Right renal pelvis (tissue), 4 donors: ENCODE results near the gene DSTN. TPM values are rescaled to one million over a fixed set of nuclear protein-coding genes. Genes with fewer than 3 reads are reported as not detected.

Experiments
- DNase-seq, 4 donors: peaks; one replicate each; pipeline ENCODE4 v3.0.0-alpha.2; 2013; ENCODE audit warnings: low read depth in 4 of 4, low spot score in 3 of 4, missing footprints in 1 of 4
- polyA plus RNA-seq, 4 donors: library from polyadenylated mRNA; unstranded; fragments of 120-200 nt; gene quantifications; one replicate each; pipeline ENCODE4 v1.2.1, GENCODE V29; 2013; ENCODE audit not compliant: insufficient read length in 4 of 4

DSTN gene
- polyA plus RNA-seq, 4 donors = 393 to 465 (median 444) TPM

DNA sequence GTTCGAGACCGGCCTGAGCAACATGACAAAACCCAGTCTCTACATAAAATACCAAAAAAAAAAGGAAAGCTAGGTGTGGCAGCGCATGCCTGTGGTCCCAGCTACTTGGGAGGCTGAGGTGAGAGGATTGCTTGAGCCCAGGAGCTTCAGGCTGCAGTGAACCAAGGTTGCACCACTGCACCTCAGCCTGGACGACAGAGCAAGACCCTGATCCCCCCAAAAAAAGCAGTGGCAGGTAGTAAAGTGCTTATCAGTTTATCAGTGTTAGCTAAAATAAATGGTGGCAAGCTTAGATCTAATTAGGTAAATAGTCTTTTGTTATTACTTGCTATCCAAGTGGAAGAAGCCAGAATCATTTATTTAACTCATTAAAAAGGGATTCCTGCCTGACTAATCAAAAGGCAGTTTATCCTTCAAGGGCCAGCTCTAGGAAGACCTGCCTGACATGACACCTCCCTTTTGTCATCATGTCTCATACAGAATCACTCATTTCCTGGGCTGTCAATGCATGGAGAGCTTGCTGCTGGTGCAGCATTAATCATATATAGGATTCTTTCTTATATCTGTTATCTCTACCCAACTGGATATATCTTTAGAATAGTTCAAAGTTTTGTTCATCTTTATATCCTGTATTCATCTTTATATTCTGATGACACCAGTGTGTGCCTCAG lies 9.6 kb downstream of the DSTN start:
- DNase-seq = no peak

DNA sequence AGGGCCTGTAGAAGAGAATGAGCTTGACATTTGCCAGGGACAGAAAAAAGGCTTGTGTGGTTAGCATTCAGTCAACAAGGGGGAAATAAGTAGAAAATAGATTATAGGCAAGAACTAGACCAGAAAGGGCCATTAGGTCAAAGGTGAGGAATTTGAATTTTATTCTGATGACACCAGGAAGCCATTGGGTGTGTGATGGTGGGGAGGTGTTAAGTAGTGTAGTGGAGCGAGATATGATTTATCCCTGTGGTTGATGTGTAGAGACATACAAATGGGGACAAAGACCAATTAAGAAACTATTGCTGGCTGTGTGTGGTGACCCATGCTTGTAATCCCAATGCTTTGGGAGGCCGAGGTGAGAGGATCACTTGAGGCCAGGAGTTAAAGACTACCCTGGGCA lies 11.0 kb downstream of the DSTN start:
- DNase-seq = no peak

DNA sequence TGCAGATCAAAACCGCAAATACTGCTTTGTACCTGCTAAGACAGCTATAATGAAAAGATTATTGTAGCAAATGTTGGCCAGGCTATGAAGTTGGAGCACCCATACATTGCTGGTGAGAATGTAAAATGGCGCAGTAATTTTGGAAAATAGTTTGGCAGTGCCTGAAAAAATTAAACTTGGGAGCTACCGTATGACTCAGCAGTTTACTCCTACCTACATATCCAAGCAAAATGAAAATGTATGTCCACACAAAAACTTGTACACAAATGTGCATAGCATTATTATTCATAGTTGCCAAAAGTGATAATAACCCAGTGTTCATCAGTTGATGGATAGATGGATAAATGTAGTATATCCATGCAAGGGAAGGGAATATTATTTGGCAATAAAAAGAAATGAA lies 13.3 kb downstream of the DSTN start:
- DNase-seq = no peak

GRCh38 chr20:17584689-17585088 lies 14.8 kb downstream of the DSTN start:
- no peak for DNase-seq

- DNase-seq = no peak
Observed at GRCh38 chr20:17586250-17586649, 16.4 kb downstream of the DSTN start.

DNA sequence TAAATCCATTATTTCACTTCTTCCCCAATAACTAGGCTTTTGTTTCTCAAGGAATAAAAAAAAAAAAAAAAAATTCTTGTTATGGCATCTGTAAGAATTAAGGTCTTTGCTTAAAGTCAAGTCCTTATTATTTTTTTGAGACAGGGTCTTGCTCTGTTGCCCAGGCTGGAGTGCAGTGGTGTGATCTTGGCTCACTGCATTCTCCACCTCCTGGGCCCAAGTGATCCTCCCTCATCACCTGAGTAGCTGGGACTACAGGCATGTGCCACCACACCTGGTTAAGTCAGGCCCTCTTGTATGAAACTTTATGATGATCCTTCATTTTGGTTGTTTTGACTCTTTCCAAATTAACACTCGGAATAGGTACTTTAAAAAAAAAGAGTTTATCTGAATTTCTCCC lies 17.3 kb downstream of the DSTN start:
- no peak for DNase-seq

DNA sequence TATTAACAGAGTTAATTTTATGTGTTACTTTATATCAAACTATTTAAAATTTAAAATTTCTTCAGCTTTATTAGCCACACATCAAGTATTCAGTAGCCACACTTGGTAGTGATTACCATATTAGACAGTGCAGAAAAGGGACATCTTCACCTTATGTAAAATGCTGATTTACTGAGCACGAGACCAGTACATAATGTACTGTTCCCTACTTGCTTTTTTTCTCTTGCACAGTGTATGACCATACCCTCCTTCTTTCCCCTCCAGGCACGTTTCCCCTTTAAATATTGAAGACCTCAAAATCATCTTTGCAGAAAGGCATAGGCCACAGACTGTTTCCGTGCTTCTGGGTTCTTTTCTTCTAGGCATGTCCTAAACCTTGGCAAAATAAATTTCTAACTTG lies 17.9 kb downstream of the DSTN start:
- no peak for DNase-seq

- no peak for DNase-seq
Observed at GRCh38 chr20:17589161-17589834, 19.4 kb downstream of the DSTN start.

DNA sequence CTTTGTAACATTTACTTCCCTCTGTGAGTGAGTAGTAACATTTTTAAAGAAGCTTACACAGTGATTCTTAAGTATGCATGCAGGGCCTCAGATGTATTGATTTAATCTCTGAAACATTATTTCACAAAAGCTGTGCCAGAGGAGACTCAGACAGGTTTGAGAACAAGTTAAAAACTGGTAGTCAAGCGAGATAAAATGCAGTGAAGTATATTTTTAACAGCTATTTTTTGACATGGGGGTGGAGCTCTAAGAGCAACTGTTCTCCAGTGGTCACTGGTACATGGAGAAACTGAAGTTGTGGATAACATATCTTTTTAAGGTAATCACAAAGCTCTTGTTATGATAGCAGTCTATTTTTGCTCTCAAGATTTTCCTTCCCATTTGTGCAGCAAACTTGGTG lies 20.4 kb downstream of the DSTN start:
- DNase-seq = no peak

GRCh38 chr20:17593902-17594301 lies 24.0 kb downstream of the DSTN start:
- no peak for DNase-seq

DNA sequence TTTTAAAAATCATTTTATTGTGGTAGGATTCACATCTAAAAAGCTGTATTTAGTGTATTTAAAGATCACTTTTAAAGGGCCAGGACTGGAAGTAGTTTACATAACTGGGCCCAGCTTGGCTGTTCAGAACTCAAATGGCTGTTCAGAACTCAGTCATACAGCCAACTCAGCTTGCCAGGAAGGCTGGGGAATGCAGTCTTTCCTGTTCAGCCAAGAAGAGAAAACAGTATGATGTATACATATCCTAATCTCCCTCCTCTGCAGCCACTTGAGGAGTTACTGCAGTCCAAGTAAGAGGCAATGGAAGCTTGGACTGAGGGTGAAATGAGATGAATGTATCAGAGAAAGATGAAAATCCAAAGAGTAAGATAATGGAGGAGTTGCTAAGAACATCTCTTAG lies 24.6 kb downstream of the DSTN start:
- peak in 1 of 4 donors; percentile 44 for DNase-seq

- DNase-seq = no peak
Observed at GRCh38 chr20:17595856-17596255, 26.0 kb downstream of the DSTN start.

DNA sequence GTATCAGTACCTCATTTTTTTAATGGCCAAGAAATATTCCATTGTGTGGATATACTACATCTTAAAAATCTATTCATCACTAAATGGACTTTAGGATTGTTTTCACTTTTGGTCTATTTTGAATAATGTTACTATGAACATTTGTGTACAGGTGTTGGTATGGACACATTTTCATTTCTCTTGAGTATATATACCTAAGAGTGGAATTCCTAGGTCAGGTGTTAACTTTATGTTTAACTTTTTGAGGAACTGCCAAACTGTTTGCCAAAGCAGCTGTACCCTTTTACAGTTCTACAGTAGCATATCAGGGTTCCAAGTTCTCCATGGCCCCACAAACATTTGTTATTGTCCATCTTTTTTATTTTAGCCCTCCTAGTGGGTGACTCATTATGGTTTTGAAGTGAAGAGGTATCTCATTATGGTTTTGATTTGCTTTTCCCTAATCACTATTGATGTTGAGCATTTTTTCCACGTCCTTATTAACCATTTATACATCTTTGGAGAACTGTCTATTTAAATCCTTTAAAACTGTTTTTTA lies 28.2 kb downstream of the DSTN start:
- DNase-seq = no peak

- DNase-seq = no peak
Observed at GRCh38 chr20:17601957-17602356, 32.1 kb downstream of the DSTN start.

GRCh38 chr20:17602493-17602892 lies 32.6 kb downstream of the DSTN start:
- no peak for DNase-seq

DNA sequence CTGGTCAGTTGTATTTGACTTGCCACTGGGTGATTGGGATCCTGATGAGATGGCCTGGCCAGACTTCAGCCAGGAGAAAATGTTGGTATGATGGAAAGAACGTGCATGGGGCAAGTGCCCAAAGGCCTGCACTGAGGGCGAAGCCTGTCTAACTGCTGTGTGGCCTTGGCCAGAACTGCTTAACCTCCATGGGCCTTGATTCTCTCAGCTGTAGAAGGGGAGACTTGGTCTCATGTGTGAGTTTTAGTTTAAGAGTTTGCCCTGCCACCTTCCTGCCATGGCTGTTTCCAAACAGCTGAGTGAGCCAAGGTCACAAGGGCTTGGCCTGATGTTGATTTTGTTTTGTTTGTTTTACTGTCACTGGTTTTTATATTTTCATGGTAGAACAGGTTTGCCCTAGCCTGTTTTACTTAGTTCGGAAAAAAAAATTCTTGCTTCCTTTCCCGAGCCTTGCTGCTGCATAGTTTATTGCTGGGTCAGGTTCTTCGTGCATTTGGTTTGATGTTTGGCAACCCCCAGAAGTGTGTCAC lies 35.3 kb downstream of the DSTN start:
- no peak for DNase-seq

DNA sequence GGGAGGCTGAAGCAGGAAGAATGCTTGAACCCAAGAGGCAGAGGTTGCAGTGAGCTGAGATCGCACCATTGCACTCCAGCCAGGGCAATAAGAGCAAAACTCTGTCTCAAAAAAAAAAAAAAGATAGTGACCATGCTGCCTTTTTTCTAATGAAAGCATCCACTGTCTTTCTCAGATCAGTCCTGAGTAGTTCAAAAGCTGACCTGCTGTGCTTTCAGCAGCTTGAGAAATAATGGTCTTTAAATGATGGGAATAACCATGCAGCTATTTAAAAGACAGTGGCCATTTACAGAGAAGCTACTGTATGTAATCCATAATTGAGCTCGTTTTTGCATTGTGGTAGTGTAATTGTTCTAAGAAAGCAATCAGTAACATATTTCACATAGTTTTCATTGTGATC lies 36.1 kb downstream of the DSTN start:
- DNase-seq = no peak

GRCh38 chr20:17608701-17609497 lies 39.0 kb downstream of the DSTN start:
- no peak for DNase-seq

DNA sequence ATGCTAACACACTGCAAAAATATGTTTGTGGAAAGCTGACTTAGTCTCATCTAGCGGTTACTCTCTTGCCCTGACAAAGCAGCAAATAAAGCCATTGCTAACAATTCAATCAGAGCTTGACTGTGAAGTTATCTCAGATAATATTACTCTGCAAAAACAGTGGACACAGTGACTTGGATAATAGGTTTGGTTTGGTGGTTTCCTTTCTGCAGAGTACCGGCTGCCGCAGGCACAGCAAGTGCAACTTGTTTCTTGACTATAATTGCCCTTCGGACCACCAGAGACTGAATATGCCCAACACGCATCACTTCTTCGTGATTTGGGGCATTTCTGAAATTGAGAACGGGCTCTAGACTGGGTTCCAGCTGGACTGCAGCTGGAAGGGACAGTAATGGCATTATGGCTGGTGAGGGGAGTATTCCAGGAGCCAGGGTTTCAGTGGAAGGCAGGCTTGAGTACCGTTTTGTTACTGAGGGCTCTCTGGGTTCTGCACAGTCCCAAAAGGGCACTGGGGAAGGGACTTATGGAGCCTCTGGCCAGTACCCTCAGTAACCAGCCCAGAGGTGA lies 40.0 kb downstream of the DSTN start:
- no peak for DNase-seq

GRCh38 chr20:17610566-17611289 lies 40.9 kb downstream of the DSTN start:
- DNase-seq = no peak

DNA sequence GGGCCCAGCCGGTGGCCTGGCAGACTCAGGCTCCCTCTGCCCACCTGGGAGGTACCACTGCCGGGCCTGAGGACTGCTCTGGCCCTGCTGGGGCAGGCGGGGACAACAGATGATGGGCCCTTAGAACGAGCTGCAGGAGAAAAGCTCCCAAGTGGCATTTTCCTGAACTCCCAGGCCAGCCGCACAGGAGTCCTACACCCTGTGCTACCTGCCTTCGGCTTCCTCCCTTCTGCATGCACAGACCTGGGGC lies 41.3 kb downstream of the DSTN start:
- DNase-seq = no peak
